Stimulated activated naive B cell treated with anti-CD40 and anti-IgM and Interleukin-4, amounts not matched to agents 10 μg/mL and 1 μg/mL and 100 μg/mL, for 72 hours (primary cell): ENCODE measurements around the gene MTM1.
A peak's percentile ranks its signal among the peaks of the same experiment; 100 is the strongest.

Experiments
- ATAC-seq, 2 donors: fragments of 150-1000 bp; cut with Tn5 transposase; replicated peaks; 2 replicates each; pipeline ENCODE4 v1.10.0; 2021; ENCODE audit warnings: moderate library complexity in 1 of 2
- DNase-seq: peaks from one replicate; pipeline ENCODE4 v3.0.0; 2021
- H3K27ac Mint-ChIP-seq: one replicate; pipeline ENCODE4 v1.8.0; 2022; ENCODE audit warnings: mild to moderate bottlenecking, mixed read lengths
- H3K27me3 Mint-ChIP-seq, 2 donors: one replicate each; pipeline ENCODE4 v1.8.0; 2022; ENCODE audit warnings: mixed read lengths in 2 of 2
- H3K36me3 Mint-ChIP-seq, 2 donors: one replicate each; pipeline ENCODE4 v1.8.0; 2022; ENCODE audit warnings: mixed read lengths in 2 of 2, mild to moderate bottlenecking in 1 of 2
- H3K4me1 Mint-ChIP-seq, 2 donors: one replicate each; pipeline ENCODE4 v1.8.0; 2022; ENCODE audit warnings: mixed read lengths in 2 of 2, mild to moderate bottlenecking in 1 of 2
- H3K4me3 Mint-ChIP-seq, 2 donors: one replicate each; pipeline ENCODE4 v1.8.0; 2022; ENCODE audit warnings: mild to moderate bottlenecking in 2 of 2, mixed read lengths in 2 of 2, moderate library complexity in 1 of 2
- H3K9me3 Mint-ChIP-seq, 2 donors: one replicate each; pipeline ENCODE4 v1.8.0; 2022; ENCODE audit warnings: mixed read lengths in 2 of 2, mild to moderate bottlenecking in 1 of 2

The MTM1 gene

GRCh38 chrX:150569155-150569477, 695 bp downstream of the MTM1 start:
- peak; percentile 53 to 55 for ATAC-seq
- no peaks in the 10 kb centered on the region for H3K36me3 Mint-ChIP-seq

GRCh38 chrX:150570512-150570911, 2.1 kb downstream of the MTM1 start:
- H3K27me3 Mint-ChIP-seq = no peaks in the 10 kb centered on the region
- no peaks in the 10 kb centered on the region for H3K9me3 Mint-ChIP-seq
- no peak for ATAC-seq
- H3K4me1 Mint-ChIP-seq = peaks cover 31 to 51% of the 10 kb centered on the region in 2 donors
- no peak overlapping the region for H3K27ac Mint-ChIP-seq
- no peaks in the 10 kb centered on the region for H3K36me3 Mint-ChIP-seq
- DNase-seq = no peak
- H3K4me3 Mint-ChIP-seq = peak overlapping the region in 1 of 2 donors; percentile 10

More at GRCh38 chrX:150569155-150569477, 695 bp downstream of the MTM1 start:
- DNase-seq = no peak
- Mint-ChIP-seq H3K27ac (peak overlapping the region; percentile 92), H3K4me3 (peak overlapping the region; percentile 85 to 92), H3K9me3 (no peaks in the 10 kb centered on the region), H3K27me3 (no peaks in the 10 kb centered on the region), H3K4me1 (peaks cover 22 to 37% of the 10 kb centered on the region in 2 donors)

- ATAC-seq (no peak), DNase-seq (no peak)
- Mint-ChIP-seq H3K36me3 (no peaks in the 10 kb centered on the region), H3K27ac (peak overlapping the region; percentile 32), H3K4me3 (peak overlapping the region in 1 of 2 donors; percentile 11), H3K27me3 (no peaks in the 10 kb centered on the region), H3K4me1 (peaks cover 37 to 64% of the 10 kb centered on the region in 2 donors), H3K9me3 (no peaks in the 10 kb centered on the region)
Observed at GRCh38 chrX:150572206-150572605, 3.8 kb downstream of the MTM1 start.

GRCh38 chrX:150573106-150573505, 4.7 kb downstream of the MTM1 start:
- Mint-ChIP-seq H3K27ac (no peak overlapping the region), H3K36me3 (no peaks in the 10 kb centered on the region)
- DNase-seq = no peak

GRCh38 chrX:150573702-150574101, 5.3 kb downstream of the MTM1 start:
- Mint-ChIP-seq H3K27me3 (no peaks in the 10 kb centered on the region), H3K27ac (peak overlapping the region; percentile 47), H3K36me3 (no peaks in the 10 kb centered on the region), H3K9me3 (no peaks in the 10 kb centered on the region), H3K4me3 (no peak overlapping the region), H3K4me1 (peaks cover 32 to 70% of the 10 kb centered on the region in 2 donors)
- DNase-seq = no peak
- ATAC-seq = peak in 1 of 2 donors; percentile 28

More at GRCh38 chrX:150573106-150573505, 4.7 kb downstream of the MTM1 start:
- no peaks in the 10 kb centered on the region for H3K27me3 Mint-ChIP-seq
- no peaks in the 10 kb centered on the region for H3K9me3 Mint-ChIP-seq
- peaks cover 33 to 70% of the 10 kb centered on the region in 2 donors for H3K4me1 Mint-ChIP-seq
- no peak for ATAC-seq
- H3K4me3 Mint-ChIP-seq = no peak overlapping the region

GRCh38 chrX:150574559-150575418, 6.4 kb downstream of the MTM1 start:
- Mint-ChIP-seq H3K36me3 (peaks cover 0 to 3% of the 10 kb centered on the region in 2 donors), H3K9me3 (no peaks in the 10 kb centered on the region), H3K27ac (peak overlapping the region; percentile 91), H3K27me3 (no peaks in the 10 kb centered on the region), H3K4me3 (peak overlapping the region; percentile 61 to 62), H3K4me1 (peaks cover 30 to 67% of the 10 kb centered on the region in 2 donors)
- peak; percentile 61 to 68 for ATAC-seq
- DNase-seq = no peak

GRCh38 chrX:150575419-150575814, 7.0 kb downstream of the MTM1 start:
- H3K27me3 Mint-ChIP-seq = no peaks in the 10 kb centered on the region
- peak overlapping the region; percentile 61 to 62 for H3K4me3 Mint-ChIP-seq
- peaks cover 1 to 3% of the 10 kb centered on the region in 2 donors for H3K36me3 Mint-ChIP-seq
- H3K9me3 Mint-ChIP-seq = no peaks in the 10 kb centered on the region
- DNase-seq (no peak), ATAC-seq (peak; percentile 60 to 65)
- peaks cover 29 to 70% of the 10 kb centered on the region in 2 donors for H3K4me1 Mint-ChIP-seq
- peak overlapping the region; percentile 91 for H3K27ac Mint-ChIP-seq

- Mint-ChIP-seq H3K4me3 (no peak overlapping the region), H3K27me3 (no peaks in the 10 kb centered on the region), H3K9me3 (no peaks in the 10 kb centered on the region), H3K27ac (no peak overlapping the region), H3K4me1 (peaks cover 23 to 62% of the 10 kb centered on the region in 2 donors), H3K36me3 (peaks cover 3% of the 10 kb centered on the region in 2 donors)
- no peak for DNase-seq
- no peak for ATAC-seq
Observed at GRCh38 chrX:150577174-150577573, 8.8 kb downstream of the MTM1 start.

- DNase-seq (no peak), ATAC-seq (no peak)
- H3K27me3 Mint-ChIP-seq = no peaks in the 10 kb centered on the region
- H3K27ac Mint-ChIP-seq = no peak overlapping the region
- no peak overlapping the region for H3K4me3 Mint-ChIP-seq
- peaks cover 4 to 28% of the 10 kb centered on the region in 2 donors for H3K4me1 Mint-ChIP-seq
- peaks cover 3% of the 10 kb centered on the region in 2 donors for H3K36me3 Mint-ChIP-seq
- no peaks in the 10 kb centered on the region for H3K9me3 Mint-ChIP-seq
Observed at GRCh38 chrX:150581093-150581775, 12.8 kb downstream of the MTM1 start.

- no peak overlapping the region for H3K4me3 Mint-ChIP-seq
- ATAC-seq (no peak), DNase-seq (no peak)
- H3K27ac Mint-ChIP-seq = no peak overlapping the region
- no peaks in the 10 kb centered on the region for H3K27me3 Mint-ChIP-seq
- peaks cover 3% of the 10 kb centered on the region in 2 donors for H3K36me3 Mint-ChIP-seq
- no peaks in the 10 kb centered on the region for H3K9me3 Mint-ChIP-seq
- peaks cover 6 to 25% of the 10 kb centered on the region in 2 donors for H3K4me1 Mint-ChIP-seq
Observed at GRCh38 chrX:150582338-150582948, 14.0 kb downstream of the MTM1 start.

GRCh38 chrX:150587585-150588503, 19.4 kb downstream of the MTM1 start:
- Mint-ChIP-seq H3K27me3 (no peaks in the 10 kb centered on the region), H3K27ac (no peak overlapping the region), H3K4me3 (no peak overlapping the region), H3K4me1 (peaks cover 5 to 8% of the 10 kb centered on the region in 2 donors), H3K36me3 (no peaks in the 10 kb centered on the region), H3K9me3 (no peaks in the 10 kb centered on the region)
- ATAC-seq = peak in 1 of 2 donors; percentile 43
- DNase-seq = peak; percentile 9

GRCh38 chrX:150594584-150594983, 26.2 kb downstream of the MTM1 start:
- Mint-ChIP-seq H3K4me3 (no peak overlapping the region), H3K27me3 (no peaks in the 10 kb centered on the region), H3K27ac (peak overlapping the region; percentile 6), H3K4me1 (peaks cover 9 to 21% of the 10 kb centered on the region in 2 donors), H3K9me3 (no peaks in the 10 kb centered on the region), H3K36me3 (peaks cover 2 to 3% of the 10 kb centered on the region in 2 donors)
- DNase-seq (no peak), ATAC-seq (no peak)

GRCh38 chrX:150599226-150599625, 30.8 kb downstream of the MTM1 start:
- peaks cover 6 to 8% of the 10 kb centered on the region in 2 donors for H3K36me3 Mint-ChIP-seq
- ATAC-seq = no peak

More at GRCh38 chrX:150599226-150599625, 30.8 kb downstream of the MTM1 start:
- DNase-seq = no peak
- no peaks in the 10 kb centered on the region for H3K27me3 Mint-ChIP-seq
- H3K27ac Mint-ChIP-seq = peak overlapping the region; percentile 60
- no peaks in the 10 kb centered on the region for H3K9me3 Mint-ChIP-seq
- H3K4me1 Mint-ChIP-seq = peaks cover 5 to 9% of the 10 kb centered on the region in 2 donors
- no peak overlapping the region for H3K4me3 Mint-ChIP-seq
